Left ventricle myocardium superior (tissue), 1 donor: ENCODE data around the gene NIFK. TPM values are rescaled to one million over a fixed set of nuclear protein-coding genes. Genes with fewer than 3 reads are reported as not detected.
"Not testable (repeated sequence)": the region's sequence is repeated elsewhere in the genome, so short reads cannot be mapped to it uniquely, and the experiment has no call there.

Source experiments
- ATAC-seq: fragments of 200-7000 bp; cut with Tn5 transposase; one replicate; pipeline ENCODE4 v1.9.1; 2020; ENCODE audit warnings: mild to moderate bottlenecking, moderate library complexity
- DNase-seq: peaks from one replicate; pipeline ENCODE4 v3.0.0-alpha.2; 2020
- intact Hi-C: fragments of 100-400 bp; cut with micrococcal nuclease; formaldehyde crosslinking; loops from one replicate; pipeline ENCODE4 v1.11.0; 2022
- total RNA-seq: library from RNA; stranded (reverse); fragmentation: NEBNext Ultra II Directional; extraction: Animal tissue kit (Norgen Biotek cat#: 25700); gene quantifications from one replicate; pipeline ENCODE4 v1.2.1, GENCODE V29; 2021
- donor health status: DM: no; HTN: yes; CAD: no; lungs with severe emphysema.

The NIFK gene
- total RNA-seq, 1 donor from 2014 or later, result 20.7 TPM

- intact Hi-C loops, result no loop called here
- peak; percentile 59 for ATAC-seq
- no peak for DNase-seq
Observed at GRCh38 chr2:121699421-121700333, 37.0 kb downstream of the NIFK start.

- ATAC-seq (no peak), DNase-seq (no peak)
- intact Hi-C loops, result no loop called here
Observed at GRCh38 chr2:121698318-121698930, 38.3 kb downstream of the NIFK start.

GRCh38 chr2:121697108-121697631, 39.5 kb downstream of the NIFK start:
- no peak for ATAC-seq
- intact Hi-C loops, result no loop called here

GRCh38 chr2:121696410-121696930, 40.2 kb downstream of the NIFK start:
- no peak for DNase-seq
- intact Hi-C loops, result no loop called here
- no peak for ATAC-seq

More at GRCh38 chr2:121697108-121697631, 39.5 kb downstream of the NIFK start:
- DNase-seq, result no peak

GRCh38 chr2:121695171-121695451, 41.6 kb downstream of the NIFK start:
- DNase-seq (no peak), ATAC-seq (no peak)
- intact Hi-C loops, result no loop called here

GRCh38 chr2:121694398-121695170, 42.1 kb downstream of the NIFK start:
- no peak for DNase-seq
- ATAC-seq, result no peak
- intact Hi-C loops, result no loop called here

GRCh38 chr2:121690572-121690971, 46.1 kb downstream of the NIFK start:
- ATAC-seq, DNase-seq, intact Hi-C loops: not testable (repeated sequence)

- intact Hi-C loops, result no loop called here
- ATAC-seq (no peak), DNase-seq (no peak)
Observed at GRCh38 chr2:121690095-121690494, 46.6 kb downstream of the NIFK start.

- ATAC-seq (peak; percentile 64), DNase-seq (no peak)
- intact Hi-C loops, result no loop called here
Observed at GRCh38 chr2:121689356-121689755, 47.3 kb downstream of the NIFK start.

- ATAC-seq (no peak), DNase-seq (no peak)
- intact Hi-C loops, result no loop called here
Observed at GRCh38 chr2:121688820-121689219, 47.9 kb downstream of the NIFK start.

GRCh38 chr2:121686902-121687301, 49.8 kb downstream of the NIFK start:
- intact Hi-C loops, result no loop called here
- ATAC-seq, result no peak

GRCh38 chr2:121686218-121686617, 50.5 kb downstream of the NIFK start:
- ATAC-seq, result no peak
- intact Hi-C loops, result no loop called here
- DNase-seq, result no peak

More at GRCh38 chr2:121686902-121687301, 49.8 kb downstream of the NIFK start:
- DNase-seq, result no peak

- no peak for ATAC-seq
- intact Hi-C loops, result no loop called here
- DNase-seq, result no peak
Observed at GRCh38 chr2:121682396-121683298, 54.0 kb downstream of the NIFK start.

GRCh38 chr2:121677855-121678254, 58.8 kb downstream of the NIFK start:
- no peak for ATAC-seq
- intact Hi-C loops, result no loop called here
- no peak for DNase-seq

Other genes with a start within 250 kb of the NIFK start
- gene RNU4ATAC, start 206.0 kb downstream of the NIFK start, total RNA-seq, result not detected
- 66.5 TPM for gene CLASP1, start 87.4 kb downstream of the NIFK start, total RNA-seq
- 38.1 TPM for gene TSN, start 18.8 kb upstream of the NIFK start, total RNA-seq